Tibial nerve (tissue), 4 donors: ENCODE results near the gene KLF13. TPM values are rescaled to one million over a fixed set of nuclear protein-coding genes. Genes with fewer than 3 reads are reported as not detected.

Source experiments
- DNase-seq, 2 donors: peaks; one replicate each; pipeline ENCODE4 v3.0.0-alpha.2; 2019; ENCODE audit warnings: low spot score in 2 of 2
- H3K27ac ChIP-seq, 4 donors: fragments of 200-600 bp; sonication (generic) in 3 of 4; one replicate each; pipeline ENCODE4 v1.5.1; 2017 to 2019; ENCODE audit warnings: mild to moderate bottlenecking in 1 of 4
- H3K27me3 ChIP-seq, 2 donors: fragments of 200-600 bp; sonication (generic) in 1 of 2; one replicate each; pipeline versions ENCODE4 v1.5.1 to v1.6.0; 2017 to 2019
- H3K36me3 ChIP-seq, 3 donors: fragments of 200-600 bp; sonication (generic); one replicate each; pipeline ENCODE4 v1.5.1; 2018 to 2019
- H3K4me1 ChIP-seq, 4 donors: fragments of 200-600 bp; sonication (generic) in 3 of 4; one replicate each; pipeline ENCODE4 v1.5.1; 2017 to 2019
- H3K4me3 ChIP-seq, 4 donors: fragments of 200-600 bp; sonication (generic) in 3 of 4; one replicate each; pipeline ENCODE4 v1.5.1; 2017 to 2019; ENCODE audit warnings: mild to moderate bottlenecking in 1 of 4, moderate library complexity in 1 of 4
- H3K9me3 ChIP-seq, 4 donors: fragments of 200-600 bp; sonication (generic) in 3 of 4; one replicate each; pipeline ENCODE4 v1.5.1; 2017 to 2019
- EP300 ChIP-seq, 2 donors: sonication (generic); formaldehyde crosslinking; IDR thresholded peaks; one replicate each; pipeline ENCODE4 v1.6.1; 2017; ENCODE audit warnings: antibody characterized with exemption in 2 of 2, mild to moderate bottlenecking in 1 of 2
- POLR2A ChIP-seq, 2 donors: fragments of 450-650 bp; IDR thresholded peaks; one replicate each; pipeline ENCODE4 v1.6.1; 2017; ENCODE audit warnings: antibody characterized with exemption in 2 of 2, mild to moderate bottlenecking in 2 of 2, moderate library complexity in 2 of 2
- WGBS, 2 donors: methylation state at CpG; one replicate each; pipeline ENCODE4 v1.1.5; 2018; 5-methylcytosine and 5-hydroxymethylcytosine counted together
- total RNA-seq, 4 donors: library from RNA; depleted of rRNA; stranded (reverse); fragments of >200 nt; gene quantifications; one replicate each; pipeline ENCODE4 v1.1.0, GENCODE V29; 2016
- TF ChIP-seq, protein P1 (sequence below), 5 experiments: fragments of 200-600 bp in 3 of 5; fragments of 450-650 bp in 2 of 5; sonication (generic) in 3 of 5; IDR thresholded peaks; one replicate each; pipeline ENCODE4 v1.5.1; 2016 to 2019; ENCODE audit warnings: antibody characterized with exemption in 5 of 5, mild to moderate bottlenecking in 3 of 5, moderate library complexity in 2 of 5

Gene KLF13
- total RNA-seq, 4 donors from 2014 or later: 61.2 to 77.9 (median 75.1) TPM

DNA sequence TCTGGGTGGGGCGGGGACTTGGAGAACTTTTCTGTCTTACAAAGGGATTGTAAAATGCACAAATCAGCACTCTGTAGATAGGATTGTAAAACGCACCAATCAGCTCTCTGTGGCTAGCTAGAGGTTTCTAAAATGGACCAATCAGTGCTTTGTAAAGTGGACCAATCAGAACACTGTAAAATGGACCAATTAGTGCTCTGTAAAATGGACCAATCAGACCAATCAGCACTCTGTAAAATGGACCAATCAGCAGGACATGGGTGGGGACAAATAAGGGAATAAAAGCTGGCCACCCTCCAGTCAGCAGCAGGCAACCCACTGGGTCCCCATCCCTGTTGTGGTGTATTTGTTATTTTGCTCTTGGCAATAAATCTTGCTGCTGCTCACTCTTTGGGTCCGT is 77.7 kb downstream of the KLF13 start:
- Histone ChIP-seq H3K4me1 (peaks cover 0 to 6% (median 0%) of the 10 kb centered on the region in 4 donors), H3K27me3 (no peaks in the 10 kb centered on the region), H3K9me3 (peaks cover 0 to 14% (median 4%) of the 10 kb centered on the region in 4 donors), H3K36me3 (no peaks in the 10 kb centered on the region), H3K27ac (no peak overlapping the region), H3K4me3 (no peak overlapping the region)
- TF ChIP-seq, protein P1, sequence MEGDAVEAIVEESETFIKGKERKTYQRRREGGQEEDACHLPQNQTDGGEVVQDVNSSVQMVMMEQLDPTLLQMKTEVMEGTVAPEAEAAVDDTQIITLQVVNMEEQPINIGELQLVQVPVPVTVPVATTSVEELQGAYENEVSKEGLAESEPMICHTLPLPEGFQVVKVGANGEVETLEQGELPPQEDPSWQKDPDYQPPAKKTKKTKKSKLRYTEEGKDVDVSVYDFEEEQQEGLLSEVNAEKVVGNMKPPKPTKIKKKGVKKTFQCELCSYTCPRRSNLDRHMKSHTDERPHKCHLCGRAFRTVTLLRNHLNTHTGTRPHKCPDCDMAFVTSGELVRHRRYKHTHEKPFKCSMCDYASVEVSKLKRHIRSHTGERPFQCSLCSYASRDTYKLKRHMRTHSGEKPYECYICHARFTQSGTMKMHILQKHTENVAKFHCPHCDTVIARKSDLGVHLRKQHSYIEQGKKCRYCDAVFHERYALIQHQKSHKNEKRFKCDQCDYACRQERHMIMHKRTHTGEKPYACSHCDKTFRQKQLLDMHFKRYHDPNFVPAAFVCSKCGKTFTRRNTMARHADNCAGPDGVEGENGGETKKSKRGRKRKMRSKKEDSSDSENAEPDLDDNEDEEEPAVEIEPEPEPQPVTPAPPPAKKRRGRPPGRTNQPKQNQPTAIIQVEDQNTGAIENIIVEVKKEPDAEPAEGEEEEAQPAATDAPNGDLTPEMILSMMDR (IDR thresholded peaks at IDR 0.05): no peak
- TF ChIP-seq EP300 (IDR thresholded peaks at IDR 0.05) (no peak), POLR2A (IDR thresholded peaks at IDR 0.05) (no peak)
- no peak for DNase-seq
- 93 to 96% methylated on average over 2 to 3 of the region's 3 CpGs for WGBS, 2 donors

DNA sequence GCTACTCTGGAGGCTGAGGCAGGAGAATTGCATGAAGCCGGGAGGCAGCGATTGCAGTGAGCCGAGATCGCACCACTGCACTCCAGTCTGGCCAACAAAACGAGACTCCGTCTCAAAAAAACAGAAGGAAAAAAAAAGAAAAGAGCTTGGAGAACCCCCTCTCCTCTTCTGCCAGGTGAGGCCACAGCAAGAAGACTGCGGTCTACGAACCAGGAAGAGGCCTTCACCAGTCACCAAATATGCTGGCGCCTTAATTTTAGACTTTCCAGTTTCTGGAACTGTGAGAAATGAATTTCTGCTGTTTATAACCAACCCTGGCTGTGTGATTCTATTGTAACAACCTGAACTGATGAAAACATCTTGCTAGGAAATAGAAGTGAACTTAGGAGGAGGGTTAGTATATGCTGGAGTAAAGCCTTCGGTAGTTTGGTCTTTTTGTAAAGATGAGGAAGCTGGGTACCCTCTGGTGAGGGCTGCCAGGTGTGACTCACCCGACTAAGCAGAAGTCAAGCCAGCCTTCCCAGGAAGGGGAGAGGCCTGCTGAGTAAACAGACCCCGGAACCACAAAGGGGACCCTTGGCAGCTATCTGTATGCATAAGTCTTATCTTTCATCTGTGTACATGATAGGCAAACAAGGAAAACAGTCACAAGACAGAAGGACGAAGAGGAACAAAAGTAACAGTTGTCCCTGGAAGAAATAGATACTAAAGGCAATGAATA is 78.7 kb downstream of the KLF13 start:
- Histone ChIP-seq H3K4me3 (no peak overlapping the region), H3K36me3 (no peaks in the 10 kb centered on the region), H3K27me3 (no peaks in the 10 kb centered on the region), H3K9me3 (peaks cover 0 to 23% (median 6%) of the 10 kb centered on the region in 4 donors), H3K4me1 (peaks cover 0 to 6% (median 0%) of the 10 kb centered on the region in 4 donors), H3K27ac (no peak overlapping the region)
- TF ChIP-seq POLR2A (IDR thresholded peaks at IDR 0.05): no peak
- no peak for TF ChIP-seq EP300 (IDR thresholded peaks at IDR 0.05)
- TF ChIP-seq, protein P1 (IDR thresholded peaks at IDR 0.05): no peak
- no peak for DNase-seq
- WGBS, 2 donors: 81% methylated on average over 13 of the region's 13 CpGs

DNA sequence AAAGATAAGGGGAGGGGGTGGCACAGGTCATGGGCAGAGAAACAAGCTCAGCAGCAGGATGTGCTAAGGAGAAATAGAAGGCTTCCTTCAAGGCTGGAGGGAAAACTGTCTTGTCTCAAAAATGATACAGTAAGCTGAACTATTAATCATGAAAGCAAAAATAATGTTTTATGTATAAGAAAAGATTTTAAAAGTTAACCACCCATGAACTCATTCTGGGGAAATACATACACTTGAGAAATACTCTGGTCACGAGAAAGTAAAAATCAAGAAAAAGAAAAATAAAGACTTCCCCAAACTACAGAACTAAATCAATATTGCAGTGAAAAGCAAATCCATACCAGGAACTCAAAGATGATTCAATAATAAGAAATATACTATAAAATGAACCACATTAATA is 80.7 kb downstream of the KLF13 start:
- H3K9me3 ChIP-seq: peaks cover 0 to 23% (median 6%) of the 10 kb centered on the region in 4 donors
- DNase-seq: no peak
- peaks cover 0 to 2% (median 0%) of the 10 kb centered on the region in 4 donors for H3K4me1 ChIP-seq
- WGBS, 2 donors: 76 to 86% methylated on average over 1 of the region's 1 CpG
- H3K36me3 ChIP-seq: no peaks in the 10 kb centered on the region
- no peak overlapping the region for H3K27ac ChIP-seq
- no peaks in the 10 kb centered on the region for H3K27me3 ChIP-seq
- TF ChIP-seq, protein P1 (IDR thresholded peaks at IDR 0.05): no peak
- TF ChIP-seq EP300 (IDR thresholded peaks at IDR 0.05): no peak
- no peak for TF ChIP-seq POLR2A (IDR thresholded peaks at IDR 0.05)
- H3K4me3 ChIP-seq: no peak overlapping the region

DNA sequence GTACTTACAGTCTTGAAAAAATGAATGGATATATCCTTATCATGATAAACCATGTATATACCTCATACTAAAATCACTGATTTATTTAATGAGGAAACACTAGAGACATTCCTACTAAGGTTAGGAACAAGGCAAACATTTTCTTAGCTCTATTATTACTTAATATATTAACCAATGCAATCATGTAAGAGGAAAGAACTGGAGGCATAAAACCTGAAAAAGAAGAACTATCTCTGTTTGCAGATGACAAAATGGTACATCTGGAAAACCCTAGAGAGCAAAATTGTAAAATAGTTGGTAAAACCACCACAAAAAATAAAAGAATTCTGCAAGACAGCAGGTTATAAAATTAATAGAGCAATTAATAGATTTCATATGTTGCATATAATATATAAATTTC is 81.2 kb downstream of the KLF13 start:
- Histone ChIP-seq H3K4me1 (no peaks in the 10 kb centered on the region), H3K27me3 (no peaks in the 10 kb centered on the region), H3K4me3 (no peak overlapping the region), H3K9me3 (peaks cover 0 to 23% (median 6%) of the 10 kb centered on the region in 4 donors), H3K36me3 (no peaks in the 10 kb centered on the region), H3K27ac (no peak overlapping the region)
- no peak for TF ChIP-seq EP300 (IDR thresholded peaks at IDR 0.05)
- TF ChIP-seq POLR2A (IDR thresholded peaks at IDR 0.05): no peak
- TF ChIP-seq, protein P1 (IDR thresholded peaks at IDR 0.05): no peak
- DNase-seq: no peak

DNA sequence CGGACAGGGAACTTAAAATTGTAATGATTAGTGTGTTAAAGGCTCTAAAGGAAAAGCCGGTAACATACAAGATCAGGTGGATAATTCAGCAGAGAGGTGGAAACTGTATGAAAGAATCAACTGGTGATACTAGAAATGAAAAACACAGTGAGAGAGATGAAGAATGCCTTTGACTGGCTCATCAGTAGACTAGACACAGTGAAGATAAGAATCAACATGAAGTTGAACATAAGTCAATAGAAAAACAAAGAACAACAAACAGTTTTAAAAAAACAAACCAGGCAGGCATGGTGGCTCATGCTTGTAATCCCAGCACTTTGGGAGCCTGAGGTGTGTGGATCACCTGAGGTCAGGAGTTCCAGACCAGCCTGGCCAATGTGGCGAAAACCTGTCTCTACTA is 82.1 kb downstream of the KLF13 start:
- no peak overlapping the region for H3K4me3 ChIP-seq
- no peak for DNase-seq
- peaks cover 0 to 23% (median 6%) of the 10 kb centered on the region in 4 donors for H3K9me3 ChIP-seq
- H3K27ac ChIP-seq: no peak overlapping the region
- WGBS, 2 donors: 94% methylated on average over 3 of the region's 3 CpGs
- H3K36me3 ChIP-seq: no peaks in the 10 kb centered on the region
- TF ChIP-seq, protein P1 (IDR thresholded peaks at IDR 0.05): no peak
- TF ChIP-seq EP300 (IDR thresholded peaks at IDR 0.05) (no peak), POLR2A (IDR thresholded peaks at IDR 0.05) (no peak)
- no peaks in the 10 kb centered on the region for H3K27me3 ChIP-seq
- H3K4me1 ChIP-seq: no peaks in the 10 kb centered on the region
